Testis (tissue), 3 donors: ENCODE measurements around the gene CMTR1. TPM values are rescaled to one million over a fixed set of nuclear protein-coding genes. Genes with fewer than 3 reads are reported as not detected.

Experiments used
- DNase-seq: peaks from one replicate; pipeline ENCODE4 v3.0.0-alpha.2; 2019
- H3K27ac ChIP-seq, 2 donors: fragments of 200-600 bp; sonication (generic); one replicate each; pipeline ENCODE4 v1.5.1; 2019
- H3K27me3 ChIP-seq: fragments of 200-600 bp; sonication (generic); one replicate; pipeline ENCODE4 v1.5.1; 2019
- H3K36me3 ChIP-seq: fragments of 200-600 bp; sonication (generic); one replicate; pipeline ENCODE4 v1.5.1; 2017; ENCODE audit warnings: low read depth; ENCODE audit errors: missing control alignments
- H3K4me1 ChIP-seq: fragments of 200-600 bp; sonication (generic); one replicate; pipeline ENCODE4 v1.5.1; 2019
- H3K4me3 ChIP-seq, 2 donors: fragments of 200-600 bp; sonication (generic); one replicate each; pipeline ENCODE4 v1.5.1; 2017 to 2019
- H3K9me3 ChIP-seq: fragments of 200-600 bp; sonication (generic); one replicate; pipeline ENCODE4 v1.5.1; 2017
- POLR2A ChIP-seq: fragments of 450-650 bp; IDR thresholded peaks from one replicate; pipeline ENCODE4 v1.6.1; 2017; ENCODE audit warnings: antibody characterized with exemption, mild to moderate bottlenecking, moderate library complexity
- WGBS, 2 donors: methylation state at CpG; one replicate each; pipeline ENCODE4 v1.1.5; 2018; 5-methylcytosine and 5-hydroxymethylcytosine counted together
- intact Hi-C: fragments of 100-400 bp; cut with DNase I; formaldehyde crosslinking; loops from one replicate; pipeline ENCODE4 v1.15.1; 2023; ENCODE audit warnings: low total_unique reads
- polyA plus RNA-seq: library from polyadenylated mRNA; stranded (reverse); fragments of 350-450 nt; fragmentation: Illumina TruSeq; extraction: RNeasy Lipid Tissue Mini Kit (QIAGEN cat#74804); gene quantifications from one replicate; pipeline ENCODE4 v1.2.3, GENCODE V29; 2014; ENCODE audit warnings: low read depth, low replicate concordance; ENCODE audit not compliant: insufficient read depth
- total RNA-seq, 2 donors: library from RNA; depleted of rRNA; stranded (reverse); fragments of >200 nt; gene quantifications; one replicate each; pipeline ENCODE4 v1.2.3, GENCODE V29; 2016
- TF ChIP-seq, protein P1 (sequence below), 3 experiments: fragments of 450-650 bp in 2 of 3; fragments of 200-600 bp in 1 of 3; sonication (generic) in 1 of 3; IDR thresholded peaks; one replicate each; pipeline ENCODE4 v1.5.1; 2016 to 2019; ENCODE audit warnings: antibody characterized with exemption in 3 of 3, mild to moderate bottlenecking in 2 of 3, moderate library complexity in 1 of 3

CMTR1 gene
- total and polyA plus RNA-seq, 3 donors from 2014 or later, result 123 to 234 (median 231) TPM

DNA sequence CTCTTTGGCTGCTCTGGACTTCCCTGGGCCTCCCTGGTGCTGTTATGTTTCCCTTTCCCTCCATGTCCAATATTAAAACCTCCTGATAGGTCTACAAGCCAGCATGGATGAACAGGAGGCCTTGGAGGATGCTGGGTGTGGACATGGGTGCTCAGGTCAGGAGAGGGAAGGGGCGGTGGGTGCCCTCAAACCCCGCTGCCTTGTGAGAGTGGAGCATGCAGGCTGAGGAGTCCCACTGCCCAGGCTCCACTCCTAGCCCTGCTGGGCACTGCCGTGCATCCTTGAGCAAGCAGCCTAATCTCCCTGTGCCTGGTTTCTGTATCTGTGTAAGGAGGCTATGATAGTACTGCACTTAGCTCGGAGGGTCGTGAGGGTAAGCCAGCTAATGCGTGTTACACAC is 85.1 kb downstream of the CMTR1 start:
- WGBS, 2 donors, result 77 to 89% methylated on average over 6 of the region's 6 CpGs
- TF ChIP-seq, protein P1, sequence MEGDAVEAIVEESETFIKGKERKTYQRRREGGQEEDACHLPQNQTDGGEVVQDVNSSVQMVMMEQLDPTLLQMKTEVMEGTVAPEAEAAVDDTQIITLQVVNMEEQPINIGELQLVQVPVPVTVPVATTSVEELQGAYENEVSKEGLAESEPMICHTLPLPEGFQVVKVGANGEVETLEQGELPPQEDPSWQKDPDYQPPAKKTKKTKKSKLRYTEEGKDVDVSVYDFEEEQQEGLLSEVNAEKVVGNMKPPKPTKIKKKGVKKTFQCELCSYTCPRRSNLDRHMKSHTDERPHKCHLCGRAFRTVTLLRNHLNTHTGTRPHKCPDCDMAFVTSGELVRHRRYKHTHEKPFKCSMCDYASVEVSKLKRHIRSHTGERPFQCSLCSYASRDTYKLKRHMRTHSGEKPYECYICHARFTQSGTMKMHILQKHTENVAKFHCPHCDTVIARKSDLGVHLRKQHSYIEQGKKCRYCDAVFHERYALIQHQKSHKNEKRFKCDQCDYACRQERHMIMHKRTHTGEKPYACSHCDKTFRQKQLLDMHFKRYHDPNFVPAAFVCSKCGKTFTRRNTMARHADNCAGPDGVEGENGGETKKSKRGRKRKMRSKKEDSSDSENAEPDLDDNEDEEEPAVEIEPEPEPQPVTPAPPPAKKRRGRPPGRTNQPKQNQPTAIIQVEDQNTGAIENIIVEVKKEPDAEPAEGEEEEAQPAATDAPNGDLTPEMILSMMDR (IDR thresholded peaks at IDR 0.05), result no peak
- TF ChIP-seq POLR2A, result no peak
- Histone ChIP-seq H3K36me3 (no peaks in the 10 kb centered on the region), H3K9me3 (no peaks in the 10 kb centered on the region), H3K4me3 (no peak overlapping the region), H3K4me1 (no peaks in the 10 kb centered on the region), H3K27ac (no peak overlapping the region), H3K27me3 (no peaks in the 10 kb centered on the region)
- intact Hi-C loops, result no loop called here
- DNase-seq, result no peak

DNA sequence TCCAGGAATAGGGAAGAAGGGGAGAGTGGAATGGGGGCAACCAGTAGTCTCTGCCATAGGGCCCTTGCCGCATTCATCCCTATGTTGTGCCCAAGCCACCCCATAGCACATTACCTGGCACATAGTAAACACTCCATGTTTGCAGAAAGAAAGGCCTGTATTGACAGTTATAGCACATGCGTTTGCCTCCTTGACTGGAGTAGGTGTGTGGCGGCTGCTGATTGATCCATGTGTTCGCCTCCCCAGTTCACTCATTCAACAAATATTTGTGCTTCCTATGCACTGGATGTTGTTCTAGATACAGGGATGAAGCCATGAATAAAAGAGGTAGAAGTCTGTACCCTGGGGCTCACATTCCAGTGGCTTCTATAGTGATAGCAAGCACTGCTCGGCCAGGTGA is 86.4 kb downstream of the CMTR1 start:
- Histone ChIP-seq H3K4me3 (no peak overlapping the region), H3K27ac (no peak overlapping the region), H3K4me1 (no peaks in the 10 kb centered on the region), H3K36me3 (no peaks in the 10 kb centered on the region), H3K27me3 (no peaks in the 10 kb centered on the region), H3K9me3 (no peaks in the 10 kb centered on the region)
- WGBS, 2 donors, result 92 to 94% methylated on average over 5 of the region's 5 CpGs
- DNase-seq, result no peak
- intact Hi-C loops, result no loop called here
- no peak for TF ChIP-seq POLR2A
- TF ChIP-seq, protein P1 (IDR thresholded peaks at IDR 0.05), result no peak

DNA sequence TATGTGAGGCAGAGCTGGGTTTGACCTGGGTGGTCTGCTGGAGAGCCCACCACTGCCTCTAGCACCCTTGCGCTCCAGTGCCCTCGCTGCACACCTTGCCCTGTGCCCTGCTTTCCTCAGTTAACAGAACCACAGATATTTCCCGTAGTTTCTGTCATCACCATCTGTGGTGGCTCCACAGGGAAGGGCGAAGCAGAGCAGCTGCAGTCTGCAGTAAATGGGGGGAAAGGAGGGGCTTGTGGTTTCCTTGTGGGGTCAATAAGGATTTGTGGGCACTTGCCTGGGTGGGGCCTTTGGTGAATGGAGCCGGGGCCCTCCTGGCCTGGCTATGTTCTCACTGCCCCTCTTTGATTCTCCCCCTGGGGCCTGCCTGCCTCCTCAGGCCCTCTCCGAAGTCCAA is 87.9 kb downstream of the CMTR1 start:
- WGBS, 2 donors, result 75 to 91% methylated on average over 5 to 6 of the region's 6 CpGs
- intact Hi-C loops, result no loop called here
- no peak for TF ChIP-seq POLR2A
- TF ChIP-seq, protein P1 (IDR thresholded peaks at IDR 0.05), result no peak
- Histone ChIP-seq H3K4me3 (no peak overlapping the region), H3K27me3 (no peaks in the 10 kb centered on the region), H3K9me3 (no peaks in the 10 kb centered on the region), H3K27ac (no peak overlapping the region), H3K4me1 (no peaks in the 10 kb centered on the region), H3K36me3 (no peaks in the 10 kb centered on the region)
- no peak for DNase-seq

DNA sequence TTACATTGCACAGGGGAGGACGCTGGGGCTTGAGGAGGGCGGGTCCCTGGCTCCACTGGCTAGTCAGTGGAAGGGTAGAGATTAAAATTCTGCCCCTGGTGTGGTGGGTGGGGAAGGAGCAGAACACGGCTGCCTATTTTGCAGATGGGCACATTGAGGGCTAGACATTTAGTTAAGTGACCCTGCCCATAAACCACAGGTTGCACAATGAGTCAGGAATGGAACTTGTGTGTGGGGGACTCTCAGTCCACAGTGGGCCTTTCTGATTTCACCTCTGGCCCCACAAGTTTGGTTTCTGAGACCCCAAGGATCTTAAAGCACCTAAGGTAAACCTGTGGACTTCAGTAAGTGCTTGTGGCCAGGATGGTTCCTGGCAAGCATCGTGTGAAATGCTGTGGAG is 88.7 kb downstream of the CMTR1 start:
- Histone ChIP-seq H3K9me3 (no peaks in the 10 kb centered on the region), H3K27me3 (no peaks in the 10 kb centered on the region), H3K4me1 (no peaks in the 10 kb centered on the region), H3K36me3 (no peaks in the 10 kb centered on the region), H3K4me3 (no peak overlapping the region), H3K27ac (no peak overlapping the region)
- intact Hi-C loops, result no loop called here
- TF ChIP-seq, protein P1 (IDR thresholded peaks at IDR 0.05), result no peak
- TF ChIP-seq POLR2A, result no peak
- no peak for DNase-seq
- WGBS, 2 donors, result 60 to 82% methylated on average over 3 to 4 of the region's 4 CpGs

DNA sequence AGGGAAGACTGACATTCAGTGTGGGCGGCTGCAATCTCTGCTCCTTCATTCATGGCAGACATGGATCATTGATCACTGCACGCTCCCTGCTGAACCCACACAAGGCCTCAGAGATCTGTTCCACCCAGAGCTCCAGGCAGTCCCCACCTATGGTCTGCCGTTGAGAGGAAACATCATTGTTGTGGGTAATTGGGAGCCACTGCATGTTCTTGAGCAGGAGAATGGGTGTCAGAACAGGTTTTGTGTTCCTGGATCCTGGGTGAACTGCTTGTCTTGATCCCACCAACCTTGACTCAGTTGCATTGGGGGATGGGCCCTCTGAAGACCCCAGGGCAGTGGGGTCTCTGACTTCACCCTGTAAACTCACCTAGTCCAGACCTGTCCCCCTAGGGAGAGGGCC is 89.8 kb downstream of the CMTR1 start:
- Histone ChIP-seq H3K36me3 (no peaks in the 10 kb centered on the region), H3K27me3 (no peaks in the 10 kb centered on the region), H3K4me3 (no peak overlapping the region), H3K27ac (no peak overlapping the region), H3K9me3 (no peaks in the 10 kb centered on the region), H3K4me1 (no peaks in the 10 kb centered on the region)
- TF ChIP-seq, protein P1 (IDR thresholded peaks at IDR 0.05), result no peak
- no peak for TF ChIP-seq POLR2A
- 90 to 93% methylated on average over 3 of the region's 3 CpGs for WGBS, 2 donors
- intact Hi-C loops, result no loop called here
- no peak for DNase-seq
